SK-N-SH (cell line): ENCODE measurements around the gene TMEM87B. TPM values are rescaled to one million over a fixed set of nuclear protein-coding genes. Genes with fewer than 3 reads are reported as not detected.
A peak's percentile ranks its signal among the peaks of the same experiment; 100 is the strongest.

Source experiments
- CTCF ChIA-PET: fragments of 300-600, 350-600 bp; formaldehyde crosslinking; extraction: SDS; loops from one replicate; lab custom pipeline; 2021; lab: Yijun Ruan, JAX
- POLR2A ChIA-PET: fragments of 350-600 bp; sonication (Branson Sonifier 250); formaldehyde crosslinking; extraction: SDS; loops from one replicate; lab custom pipeline; 2020; ENCODE audit warnings: antibody characterized with exemption, inconsistent platforms; lab: Yijun Ruan, JAX
- DNase-seq: peaks from one replicate; pipeline ENCODE4 v3.0.0; 2012
- H2AFZ ChIP-seq: fragments of 200-600 bp; sonication (generic); 2 replicates; pipeline ENCODE4 v1.8.1; 2016; ENCODE audit warnings: antibody characterized with exemption, mild to moderate bottlenecking, low read depth
- H3F3A ChIP-seq: fragments of 200-600 bp; sonication (generic); replicated peaks from 2 replicates; pipeline ENCODE3; 2016; ENCODE audit warnings: antibody characterized with exemption, mild to moderate bottlenecking; ENCODE audit not compliant: insufficient read depth
- H3K27ac ChIP-seq, 2 experiments: fragments of 200-500 bp in 1 of 2; fragments of 200-600 bp in 1 of 2; sonication (Bioruptor generic) in 1 of 2; sonication (generic), shearing (Covaris generic) in 1 of 2; 2 replicates each; pipeline versions ENCODE4 v1.5.1 to v1.6.1; 2014 to 2016; ENCODE audit warnings: low read depth in 2 of 2, inconsistent platforms in 1 of 2, low read length in 1 of 2, mild to moderate bottlenecking in 1 of 2, mixed read lengths in 1 of 2
- H3K27me3 ChIP-seq: fragments of 200-600 bp; sonication (generic), shearing (Covaris generic); 2 replicates; pipeline ENCODE4 v1.6.1; 2016; ENCODE audit warnings: mixed run types; ENCODE audit not compliant: insufficient read depth
- H3K36me3 ChIP-seq, 2 experiments: fragments of 200-500 bp in 1 of 2; fragments of 200-600 bp in 1 of 2; sonication (Bioruptor generic) in 1 of 2; sonication (generic) in 1 of 2; replicated peaks in 1 of 2; 2 replicates each; pipeline versions ENCODE3 to v1.5.1; 2014 to 2016; ENCODE audit warnings: low read length in 1 of 2, mild to moderate bottlenecking in 1 of 2; ENCODE audit not compliant: insufficient read depth in 2 of 2, control insufficient read depth in 1 of 2
- H3K4me1 ChIP-seq, 2 experiments: fragments of 200-500 bp in 1 of 2; fragments of 200-600 bp in 1 of 2; sonication (Bioruptor generic) in 1 of 2; sonication (generic), shearing (Covaris generic) in 1 of 2; 2 replicates each; pipeline versions ENCODE4 v1.5.1 to v1.6.1; 2014 to 2016; ENCODE audit warnings: low read depth in 1 of 2, low read length in 1 of 2, mixed run types in 1 of 2; ENCODE audit not compliant: insufficient read depth in 2 of 2, control insufficient read depth in 1 of 2
- H3K4me2 ChIP-seq: fragments of 200-600 bp; sonication (generic), shearing (Covaris generic); 2 replicates; pipeline ENCODE4 v1.6.1; 2017; ENCODE audit warnings: mixed run types
- H3K4me3 ChIP-seq, 2 experiments: fragments of 200-500 bp in 1 of 2; fragments of 200-600 bp in 1 of 2; sonication (Bioruptor generic) in 1 of 2; sonication (generic), shearing (Covaris generic) in 1 of 2; 2 replicates each; pipeline versions ENCODE4 v1.5.1 to v1.8.1; 2014 to 2016; ENCODE audit warnings: low read depth in 2 of 2, inconsistent platforms in 1 of 2, low read length in 1 of 2, mild to moderate bottlenecking in 1 of 2, mixed read lengths in 1 of 2, moderate library complexity in 1 of 2
- H3K79me2 ChIP-seq: fragments of 200-600 bp; sonication (generic); 2 replicates; pipeline ENCODE4 v1.8.1; 2017; ENCODE audit warnings: mild to moderate bottlenecking; ENCODE audit not compliant: insufficient read depth
- H3K9ac ChIP-seq: fragments of 200-600 bp; sonication (generic); 2 replicates; pipeline ENCODE4 v1.6.1; 2017; ENCODE audit warnings: mixed run types
- H3K9me2 ChIP-seq: fragments of 200-600 bp; sonication (generic); 2 replicates; pipeline ENCODE4 v1.6.1; 2017; ENCODE audit warnings: mixed run types
- H3K9me3 ChIP-seq: fragments of 200-600 bp; sonication (generic); 2 replicates; pipeline ENCODE4 v1.6.1; 2017; ENCODE audit warnings: mixed run types, mild to moderate bottlenecking, moderate library complexity
- H4K20me1 ChIP-seq: fragments of 200-600 bp; sonication (generic); 2 replicates; pipeline ENCODE4 v1.6.1; 2017; ENCODE audit warnings: mild to moderate bottlenecking, mixed run types; ENCODE audit not compliant: insufficient read depth
- CHD2 ChIP-seq: fragments of 150-350 bp; IDR thresholded peaks from 2 replicates; pipeline ENCODE4 v1.6.1; 2018; ENCODE audit warnings: low read length; ENCODE audit not compliant: partially characterized antibody
- ELF1 ChIP-seq: IDR thresholded peaks from 2 replicates; pipeline ENCODE4 v1.4.0; 2012
- FOSL2 ChIP-seq: IDR thresholded peaks from 2 replicates; pipeline ENCODE4 v1.4.0; 2012; ENCODE audit warnings: low read depth, mild to moderate bottlenecking, moderate library complexity, borderline replicate concordance
- FOXJ3 ChIP-seq: sonication (generic); formaldehyde crosslinking; IDR thresholded peaks from 2 replicates; pipeline ENCODE4 v1.5.1; 2020; ENCODE audit warnings: mild to moderate bottlenecking, missing genetic modification reagents
- FOXM1 ChIP-seq: IDR thresholded peaks from 2 replicates; pipeline ENCODE4 v1.4.0; 2012; ENCODE audit warnings: low read depth, mild to moderate bottlenecking
- GATA2 ChIP-seq: sonication (generic); formaldehyde crosslinking; IDR thresholded peaks from 2 replicates; pipeline ENCODE4 v1.5.0; 2020; ENCODE audit warnings: mild to moderate bottlenecking, missing genetic modification reagents
- JUND ChIP-seq: IDR thresholded peaks from 2 replicates; pipeline ENCODE4 v1.4.0; 2012
- MXI1 ChIP-seq: IDR thresholded peaks from 2 replicates; pipeline ENCODE4 v1.6.1; 2012; ENCODE audit warnings: mild to moderate bottlenecking, low read depth, low read length, improper control_type of control experiment
- NFIC ChIP-seq: IDR thresholded peaks from 2 replicates; pipeline ENCODE4 v1.4.0; 2012; ENCODE audit warnings: borderline replicate concordance
- NRF1 ChIP-seq: IDR thresholded peaks from 2 replicates; pipeline ENCODE4 v1.6.1; 2012; ENCODE audit warnings: low read depth, mild to moderate bottlenecking, low read length
- POLR2AphosphoS5 ChIP-seq: IDR thresholded peaks from 2 replicates; pipeline ENCODE4 v1.6.1; 2012; ENCODE audit warnings: low read depth, low read length
- RAD21 ChIP-seq: IDR thresholded peaks from 2 replicates; pipeline ENCODE4 v1.6.1; 2012; ENCODE audit warnings: mild to moderate bottlenecking, low read length
- RFX5 ChIP-seq: IDR thresholded peaks from 2 replicates; pipeline ENCODE4 v1.6.1; 2012; ENCODE audit warnings: mild to moderate bottlenecking, improper control_type of control experiment, low read length
- RXRA ChIP-seq: IDR thresholded peaks from 2 replicates; pipeline ENCODE4 v1.4.0; 2012; ENCODE audit warnings: low read depth, mild to moderate bottlenecking, borderline replicate concordance
- SIN3A ChIP-seq: IDR thresholded peaks from 2 replicates; pipeline ENCODE4 v1.6.1; 2012; ENCODE audit warnings: low read depth, mild to moderate bottlenecking, low read length, moderate library complexity, borderline replicate concordance
- SMC3 ChIP-seq: IDR thresholded peaks from 2 replicates; pipeline ENCODE4 v1.6.1; 2012; ENCODE audit warnings: low read depth, low read length, improper control_type of control experiment
- TAF1 ChIP-seq: IDR thresholded peaks from 2 replicates; pipeline ENCODE4 v1.6.1; 2012; ENCODE audit warnings: low read depth, mild to moderate bottlenecking, low read length, moderate library complexity, borderline replicate concordance
- TEAD4 ChIP-seq: IDR thresholded peaks from 2 replicates; pipeline ENCODE4 v1.4.0; 2012; ENCODE audit warnings: mild to moderate bottlenecking, borderline replicate concordance; ENCODE audit not compliant: insufficient read depth
- YY1 ChIP-seq: IDR thresholded peaks from 2 replicates; pipeline ENCODE4 v1.4.0; 2012; ENCODE audit warnings: low read depth, mild to moderate bottlenecking
- WGBS: methylation state at CpG from one replicate; pipeline ENCODE4 v1.1.6; 2017; ENCODE audit warnings: low lambda C conversion rate; 5-methylcytosine and 5-hydroxymethylcytosine counted together
- polyA plus RNA-seq, 3 experiments: library from polyadenylated mRNA; depleted of rRNA; stranded (reverse); fragments of >200 nt; gene quantifications; 2 replicates each; pipeline ENCODE4 v1.2.3, GENCODE V29; 2012
- TF ChIP-seq, protein P1 (sequence below): fragments of 200-600 bp; sonication (generic); IDR thresholded peaks from 2 replicates; pipeline ENCODE4 v1.6.1; 2017; ENCODE audit warnings: antibody characterized with exemption, mild to moderate bottlenecking, moderate library complexity
- TF ChIP-seq, protein P2 (sequence below): IDR thresholded peaks from 2 replicates; pipeline ENCODE4 v1.4.0; 2012; ENCODE audit warnings: low read depth
- TF ChIP-seq, protein P3 (sequence below): IDR thresholded peaks from 2 replicates; pipeline ENCODE4 v1.4.0; 2012; ENCODE audit warnings: low read depth, borderline replicate concordance
- TF ChIP-seq, protein P4 (sequence below): IDR thresholded peaks from 2 replicates; pipeline ENCODE4 v1.6.1; 2012; ENCODE audit warnings: mild to moderate bottlenecking, low read depth, low read length, moderate library complexity
- TF ChIP-seq, protein P5 (sequence below): IDR thresholded peaks from 2 replicates; pipeline ENCODE4 v1.4.0; 2012; ENCODE audit warnings: low read depth, borderline replicate concordance
- TF ChIP-seq, protein P6 (sequence below): fragments of 150-350 bp; IDR thresholded peaks from 2 replicates; pipeline ENCODE4 v1.6.1; 2016; ENCODE audit warnings: mild to moderate bottlenecking, low read depth, low read length

TMEM87B gene
- polyA plus RNA-seq, 1 of the 3 experiments (the other 2 are of a cell fraction): 7.9 TPM

DNA sequence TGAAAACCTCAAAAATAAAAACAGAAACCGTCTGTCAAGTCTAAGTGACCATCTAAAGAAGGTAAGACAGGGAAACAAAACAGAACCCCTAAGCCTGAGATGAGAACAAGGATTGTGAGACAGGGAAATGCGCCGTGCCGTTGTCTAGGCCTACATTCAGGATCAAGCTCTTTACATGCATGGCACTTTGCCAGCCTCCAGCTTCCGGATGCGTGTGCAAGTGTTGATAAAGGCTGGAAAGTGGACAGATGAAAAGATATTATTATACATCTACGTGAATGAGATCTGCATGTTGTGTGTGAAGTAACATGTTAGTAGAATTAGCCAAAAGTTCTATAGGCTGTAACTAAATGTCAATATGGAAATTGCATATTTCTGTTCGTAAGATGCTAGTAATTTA lies 28.6 kb upstream of the TMEM87B start:
- Histone ChIP-seq H3K4me3 (no peak overlapping the region), H3K4me1 (peaks cover 0 to 19% of the 10 kb centered on the region in 2 experiments; a peak in 2 of 4 replicates), H3K4me2 (no peak overlapping the region), H3F3A (peaks cover 10% of the 10 kb centered on the region), H3K9ac (no peak overlapping the region), H3K27ac (peak overlapping the region in 1 of 2 experiments; percentile 85; a peak in 2 of 4 replicates), H3K79me2 (no peaks in the 10 kb centered on the region), H3K9me2 (no peaks in the 10 kb centered on the region), H2AFZ (no peak overlapping the region), H3K9me3 (no peaks in the 10 kb centered on the region), H3K36me3 (no peaks in the 10 kb centered on the region), H4K20me1 (no peaks in the 10 kb centered on the region), H3K27me3 (no peaks in the 10 kb centered on the region)
- WGBS: 70% methylated on average over 8 of the region's 8 CpGs
- CTCF ChIA-PET: interaction anchor here (1.6 kb wide), 1 partner anchor 22 kb away, joined by 5 read pairs; no protein-coding TSS in a partner anchor
- POLR2A ChIA-PET: no interaction called here
- DNase-seq: peak; percentile 65
- no peak for TF ChIP-seq ELF1
- no peak for TF ChIP-seq FOXJ3 (CRISPR knock-in tag)
- TF ChIP-seq YY1: no peak
- no peak for TF ChIP-seq RXRA
- TF ChIP-seq, protein P1, sequence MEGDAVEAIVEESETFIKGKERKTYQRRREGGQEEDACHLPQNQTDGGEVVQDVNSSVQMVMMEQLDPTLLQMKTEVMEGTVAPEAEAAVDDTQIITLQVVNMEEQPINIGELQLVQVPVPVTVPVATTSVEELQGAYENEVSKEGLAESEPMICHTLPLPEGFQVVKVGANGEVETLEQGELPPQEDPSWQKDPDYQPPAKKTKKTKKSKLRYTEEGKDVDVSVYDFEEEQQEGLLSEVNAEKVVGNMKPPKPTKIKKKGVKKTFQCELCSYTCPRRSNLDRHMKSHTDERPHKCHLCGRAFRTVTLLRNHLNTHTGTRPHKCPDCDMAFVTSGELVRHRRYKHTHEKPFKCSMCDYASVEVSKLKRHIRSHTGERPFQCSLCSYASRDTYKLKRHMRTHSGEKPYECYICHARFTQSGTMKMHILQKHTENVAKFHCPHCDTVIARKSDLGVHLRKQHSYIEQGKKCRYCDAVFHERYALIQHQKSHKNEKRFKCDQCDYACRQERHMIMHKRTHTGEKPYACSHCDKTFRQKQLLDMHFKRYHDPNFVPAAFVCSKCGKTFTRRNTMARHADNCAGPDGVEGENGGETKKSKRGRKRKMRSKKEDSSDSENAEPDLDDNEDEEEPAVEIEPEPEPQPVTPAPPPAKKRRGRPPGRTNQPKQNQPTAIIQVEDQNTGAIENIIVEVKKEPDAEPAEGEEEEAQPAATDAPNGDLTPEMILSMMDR: no peak
- no peak for TF ChIP-seq NRF1
- no peak for TF ChIP-seq RFX5
- TF ChIP-seq SIN3A: no peak
- TF ChIP-seq, protein P2, sequence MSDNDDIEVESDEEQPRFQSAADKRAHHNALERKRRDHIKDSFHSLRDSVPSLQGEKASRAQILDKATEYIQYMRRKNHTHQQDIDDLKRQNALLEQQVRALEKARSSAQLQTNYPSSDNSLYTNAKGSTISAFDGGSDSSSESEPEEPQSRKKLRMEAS: no peak
- TF ChIP-seq JUND: no peak
- 0 out of 2 replicates have a peak, but pooled peaks have one; percentile 7 for TF ChIP-seq NFIC
- TF ChIP-seq FOSL2: no peak
- TF ChIP-seq, protein P3, sequence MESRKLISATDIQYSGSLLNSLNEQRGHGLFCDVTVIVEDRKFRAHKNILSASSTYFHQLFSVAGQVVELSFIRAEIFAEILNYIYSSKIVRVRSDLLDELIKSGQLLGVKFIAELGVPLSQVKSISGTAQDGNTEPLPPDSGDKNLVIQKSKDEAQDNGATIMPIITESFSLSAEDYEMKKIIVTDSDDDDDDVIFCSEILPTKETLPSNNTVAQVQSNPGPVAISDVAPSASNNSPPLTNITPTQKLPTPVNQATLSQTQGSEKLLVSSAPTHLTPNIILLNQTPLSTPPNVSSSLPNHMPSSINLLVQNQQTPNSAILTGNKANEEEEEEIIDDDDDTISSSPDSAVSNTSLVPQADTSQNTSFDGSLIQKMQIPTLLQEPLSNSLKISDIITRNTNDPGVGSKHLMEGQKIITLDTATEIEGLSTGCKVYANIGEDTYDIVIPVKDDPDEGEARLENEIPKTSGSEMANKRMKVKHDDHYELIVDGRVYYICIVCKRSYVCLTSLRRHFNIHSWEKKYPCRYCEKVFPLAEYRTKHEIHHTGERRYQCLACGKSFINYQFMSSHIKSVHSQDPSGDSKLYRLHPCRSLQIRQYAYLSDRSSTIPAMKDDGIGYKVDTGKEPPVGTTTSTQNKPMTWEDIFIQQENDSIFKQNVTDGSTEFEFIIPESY: no peak
- no peak for TF ChIP-seq RAD21
- peak; percentile 57; the same call in 1 of the 2 replicates for TF ChIP-seq MXI1
- TF ChIP-seq, protein P4, sequence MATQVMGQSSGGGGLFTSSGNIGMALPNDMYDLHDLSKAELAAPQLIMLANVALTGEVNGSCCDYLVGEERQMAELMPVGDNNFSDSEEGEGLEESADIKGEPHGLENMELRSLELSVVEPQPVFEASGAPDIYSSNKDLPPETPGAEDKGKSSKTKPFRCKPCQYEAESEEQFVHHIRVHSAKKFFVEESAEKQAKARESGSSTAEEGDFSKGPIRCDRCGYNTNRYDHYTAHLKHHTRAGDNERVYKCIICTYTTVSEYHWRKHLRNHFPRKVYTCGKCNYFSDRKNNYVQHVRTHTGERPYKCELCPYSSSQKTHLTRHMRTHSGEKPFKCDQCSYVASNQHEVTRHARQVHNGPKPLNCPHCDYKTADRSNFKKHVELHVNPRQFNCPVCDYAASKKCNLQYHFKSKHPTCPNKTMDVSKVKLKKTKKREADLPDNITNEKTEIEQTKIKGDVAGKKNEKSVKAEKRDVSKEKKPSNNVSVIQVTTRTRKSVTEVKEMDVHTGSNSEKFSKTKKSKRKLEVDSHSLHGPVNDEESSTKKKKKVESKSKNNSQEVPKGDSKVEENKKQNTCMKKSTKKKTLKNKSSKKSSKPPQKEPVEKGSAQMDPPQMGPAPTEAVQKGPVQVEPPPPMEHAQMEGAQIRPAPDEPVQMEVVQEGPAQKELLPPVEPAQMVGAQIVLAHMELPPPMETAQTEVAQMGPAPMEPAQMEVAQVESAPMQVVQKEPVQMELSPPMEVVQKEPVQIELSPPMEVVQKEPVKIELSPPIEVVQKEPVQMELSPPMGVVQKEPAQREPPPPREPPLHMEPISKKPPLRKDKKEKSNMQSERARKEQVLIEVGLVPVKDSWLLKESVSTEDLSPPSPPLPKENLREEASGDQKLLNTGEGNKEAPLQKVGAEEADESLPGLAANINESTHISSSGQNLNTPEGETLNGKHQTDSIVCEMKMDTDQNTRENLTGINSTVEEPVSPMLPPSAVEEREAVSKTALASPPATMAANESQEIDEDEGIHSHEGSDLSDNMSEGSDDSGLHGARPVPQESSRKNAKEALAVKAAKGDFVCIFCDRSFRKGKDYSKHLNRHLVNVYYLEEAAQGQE: no peak
- TF ChIP-seq, protein P5, sequence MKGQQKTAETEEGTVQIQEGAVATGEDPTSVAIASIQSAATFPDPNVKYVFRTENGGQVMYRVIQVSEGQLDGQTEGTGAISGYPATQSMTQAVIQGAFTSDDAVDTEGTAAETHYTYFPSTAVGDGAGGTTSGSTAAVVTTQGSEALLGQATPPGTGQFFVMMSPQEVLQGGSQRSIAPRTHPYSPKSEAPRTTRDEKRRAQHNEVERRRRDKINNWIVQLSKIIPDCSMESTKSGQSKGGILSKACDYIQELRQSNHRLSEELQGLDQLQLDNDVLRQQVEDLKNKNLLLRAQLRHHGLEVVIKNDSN: no peak
- no peak for TF ChIP-seq POLR2AphosphoS5
- TF ChIP-seq CHD2: peak; percentile 44
- no peak for TF ChIP-seq TAF1
- TF ChIP-seq, protein P6, sequence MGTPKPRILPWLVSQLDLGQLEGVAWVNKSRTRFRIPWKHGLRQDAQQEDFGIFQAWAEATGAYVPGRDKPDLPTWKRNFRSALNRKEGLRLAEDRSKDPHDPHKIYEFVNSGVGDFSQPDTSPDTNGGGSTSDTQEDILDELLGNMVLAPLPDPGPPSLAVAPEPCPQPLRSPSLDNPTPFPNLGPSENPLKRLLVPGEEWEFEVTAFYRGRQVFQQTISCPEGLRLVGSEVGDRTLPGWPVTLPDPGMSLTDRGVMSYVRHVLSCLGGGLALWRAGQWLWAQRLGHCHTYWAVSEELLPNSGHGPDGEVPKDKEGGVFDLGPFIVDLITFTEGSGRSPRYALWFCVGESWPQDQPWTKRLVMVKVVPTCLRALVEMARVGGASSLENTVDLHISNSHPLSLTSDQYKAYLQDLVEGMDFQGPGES: no peak
- peak; percentile 96 for TF ChIP-seq GATA2 (CRISPR knock-in tag)
- TF ChIP-seq TEAD4: no peak
- TF ChIP-seq SMC3: no peak
- TF ChIP-seq FOXM1: no peak
